DND-41 (cell line): Measurements from ENCODE around the gene UBL5.

Source experiments
- ATAC-seq: fragments of 200-7000 bp; cut with Tn5 transposase; 3 replicates; pipeline ENCODE4 v1.9.1; 2021; ENCODE audit warnings: low read depth; ENCODE audit not compliant: insufficient read depth
- DNase-seq: peaks from one replicate; pipeline ENCODE4 v3.0.0-alpha.2; 2020
- H2AFZ ChIP-seq: 2 replicates; pipeline ENCODE4 v1.6.0; 2012; ENCODE audit warnings: low read depth, low read length
- H3K27ac ChIP-seq: 2 replicates; pipeline ENCODE4 v1.5.1; 2012; ENCODE audit warnings: low read length, inconsistent platforms
- H3K27me3 ChIP-seq: fragments of 200-600 bp; sonication (generic); 2 replicates; pipeline ENCODE4 v1.6.0; 2012; ENCODE audit warnings: low read length, mild to moderate bottlenecking, inconsistent platforms; ENCODE audit not compliant: insufficient read depth, poor library complexity
- H3K36me3 ChIP-seq: 2 replicates; pipeline ENCODE4 v1.5.1; 2012; ENCODE audit warnings: low read length, inconsistent platforms; ENCODE audit not compliant: insufficient read depth
- H3K4me1 ChIP-seq: 2 replicates; pipeline ENCODE4 v1.5.1; 2012; ENCODE audit warnings: mild to moderate bottlenecking, low read length; ENCODE audit not compliant: insufficient read depth
- H3K4me2 ChIP-seq: 2 replicates; pipeline ENCODE4 v1.6.0; 2012; ENCODE audit warnings: mild to moderate bottlenecking, moderate library complexity, low read length, inconsistent platforms; ENCODE audit not compliant: insufficient read depth
- H3K4me3 ChIP-seq, 2 experiments: fragments of 200-600 bp in 1 of 2; shearing (Covaris generic) in 1 of 2; 2 replicates each; pipeline ENCODE4 v1.5.1; 2012 to 2016; ENCODE audit warnings: inconsistent platforms in 2 of 2, low read length in 2 of 2, mild to moderate bottlenecking in 2 of 2, low read depth in 1 of 2, moderate library complexity in 1 of 2
- H3K79me2 ChIP-seq: 2 replicates; pipeline ENCODE4 v1.6.0; 2012; ENCODE audit warnings: low read length, inconsistent platforms; ENCODE audit not compliant: insufficient read depth
- H3K9ac ChIP-seq: 2 replicates; pipeline ENCODE4 v1.6.0; 2012; ENCODE audit warnings: low read depth, mild to moderate bottlenecking, inconsistent platforms, low read length, moderate library complexity
- H3K9me3 ChIP-seq: 2 replicates; pipeline ENCODE4 v1.5.1; 2012; ENCODE audit warnings: low read length, moderate library complexity, mild to moderate bottlenecking, inconsistent platforms; ENCODE audit not compliant: insufficient read depth, severe bottlenecking
- H4K20me1 ChIP-seq: 2 replicates; pipeline ENCODE4 v1.6.0; 2012; ENCODE audit warnings: low read length; ENCODE audit not compliant: insufficient read depth
- EZH2 ChIP-seq: IDR thresholded peaks from 3 replicates; pipeline ENCODE4 v1.6.1; 2012; ENCODE audit warnings: borderline replicate concordance, low read depth, mild to moderate bottlenecking, moderate library complexity, low read length, inconsistent platforms; ENCODE audit not compliant: severe bottlenecking
- TF ChIP-seq, protein P1 (sequence below): IDR thresholded peaks from 2 replicates; pipeline ENCODE4 v1.5.1; 2012; ENCODE audit warnings: borderline replicate concordance, low read length, moderate library complexity, mild to moderate bottlenecking; ENCODE audit not compliant: poor library complexity, severe bottlenecking; ENCODE audit errors: extremely low read depth

Gene UBL5

DNA sequence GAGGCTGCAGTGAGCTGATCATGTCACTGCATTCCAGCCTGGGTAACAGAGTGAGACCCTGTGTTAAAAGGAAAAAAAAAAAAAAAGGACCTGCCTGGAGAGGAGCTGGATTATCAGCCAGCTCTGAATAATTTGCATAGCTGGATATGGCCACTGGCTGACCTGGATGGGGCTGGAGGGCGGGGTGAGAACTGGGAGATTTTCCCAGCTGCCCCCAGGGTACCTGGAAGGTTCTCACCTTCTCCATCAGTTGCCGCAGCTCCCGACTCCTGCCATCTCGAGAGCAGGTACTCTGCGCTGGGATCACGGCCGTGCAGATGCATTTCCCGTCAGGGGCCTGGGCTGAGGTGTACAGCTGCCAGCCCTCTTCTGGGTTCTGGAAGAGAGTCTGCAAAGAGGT lies 32.7 kb downstream of the UBL5 start:
- no peak overlapping the region for H3K27ac ChIP-seq

DNA sequence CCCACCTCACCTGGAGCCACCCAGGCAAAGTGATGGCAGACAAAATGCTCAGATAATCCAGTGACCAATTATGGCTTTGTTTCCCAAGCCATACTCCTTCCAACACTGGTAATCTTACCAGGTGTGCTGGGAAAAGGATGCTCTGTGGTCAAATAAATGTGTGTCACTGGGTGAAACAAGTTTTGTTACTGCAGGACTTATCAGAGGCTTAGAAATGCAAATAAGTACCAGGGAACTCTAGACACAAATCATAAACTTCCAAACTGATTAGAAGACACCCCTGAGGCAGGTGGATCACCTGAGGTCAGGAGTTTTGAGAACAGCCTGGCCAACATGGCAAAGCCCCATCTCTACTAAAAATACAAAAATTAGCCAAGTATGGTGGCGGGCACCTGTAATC lies 33.8 kb downstream of the UBL5 start:
- no peak overlapping the region for H3K4me3 ChIP-seq
- H3K4me2 ChIP-seq: no peak overlapping the region
- no peak for TF ChIP-seq EZH2
- TF ChIP-seq, protein P1, sequence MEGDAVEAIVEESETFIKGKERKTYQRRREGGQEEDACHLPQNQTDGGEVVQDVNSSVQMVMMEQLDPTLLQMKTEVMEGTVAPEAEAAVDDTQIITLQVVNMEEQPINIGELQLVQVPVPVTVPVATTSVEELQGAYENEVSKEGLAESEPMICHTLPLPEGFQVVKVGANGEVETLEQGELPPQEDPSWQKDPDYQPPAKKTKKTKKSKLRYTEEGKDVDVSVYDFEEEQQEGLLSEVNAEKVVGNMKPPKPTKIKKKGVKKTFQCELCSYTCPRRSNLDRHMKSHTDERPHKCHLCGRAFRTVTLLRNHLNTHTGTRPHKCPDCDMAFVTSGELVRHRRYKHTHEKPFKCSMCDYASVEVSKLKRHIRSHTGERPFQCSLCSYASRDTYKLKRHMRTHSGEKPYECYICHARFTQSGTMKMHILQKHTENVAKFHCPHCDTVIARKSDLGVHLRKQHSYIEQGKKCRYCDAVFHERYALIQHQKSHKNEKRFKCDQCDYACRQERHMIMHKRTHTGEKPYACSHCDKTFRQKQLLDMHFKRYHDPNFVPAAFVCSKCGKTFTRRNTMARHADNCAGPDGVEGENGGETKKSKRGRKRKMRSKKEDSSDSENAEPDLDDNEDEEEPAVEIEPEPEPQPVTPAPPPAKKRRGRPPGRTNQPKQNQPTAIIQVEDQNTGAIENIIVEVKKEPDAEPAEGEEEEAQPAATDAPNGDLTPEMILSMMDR: no peak
- no peaks in the 10 kb centered on the region for H3K27me3 ChIP-seq
- H3K9me3 ChIP-seq: no peaks in the 10 kb centered on the region
- no peak for ATAC-seq
- no peak overlapping the region for H3K9ac ChIP-seq
- no peak overlapping the region for H2AFZ ChIP-seq
- DNase-seq: no peak
- H3K79me2 ChIP-seq: no peaks in the 10 kb centered on the region
- H3K4me1 ChIP-seq: peaks cover 28% of the 10 kb centered on the region
- no peaks in the 10 kb centered on the region for H3K36me3 ChIP-seq
- no peak overlapping the region for H3K27ac ChIP-seq
- no peaks in the 10 kb centered on the region for H4K20me1 ChIP-seq

More for the DNA sequence above, 32.7 kb downstream of the UBL5 start:
- Histone ChIP-seq H3K79me2 (no peaks in the 10 kb centered on the region), H4K20me1 (no peaks in the 10 kb centered on the region), H3K9me3 (no peaks in the 10 kb centered on the region), H3K9ac (no peak overlapping the region), H3K36me3 (no peaks in the 10 kb centered on the region), H3K27me3 (no peaks in the 10 kb centered on the region), H3K4me3 (no peak overlapping the region), H3K4me2 (no peak overlapping the region), H2AFZ (no peak overlapping the region), H3K4me1 (peaks cover 21% of the 10 kb centered on the region)
- ATAC-seq (no peak), DNase-seq (no peak)
- TF ChIP-seq, protein P1: no peak
- no peak for TF ChIP-seq EZH2

DNA sequence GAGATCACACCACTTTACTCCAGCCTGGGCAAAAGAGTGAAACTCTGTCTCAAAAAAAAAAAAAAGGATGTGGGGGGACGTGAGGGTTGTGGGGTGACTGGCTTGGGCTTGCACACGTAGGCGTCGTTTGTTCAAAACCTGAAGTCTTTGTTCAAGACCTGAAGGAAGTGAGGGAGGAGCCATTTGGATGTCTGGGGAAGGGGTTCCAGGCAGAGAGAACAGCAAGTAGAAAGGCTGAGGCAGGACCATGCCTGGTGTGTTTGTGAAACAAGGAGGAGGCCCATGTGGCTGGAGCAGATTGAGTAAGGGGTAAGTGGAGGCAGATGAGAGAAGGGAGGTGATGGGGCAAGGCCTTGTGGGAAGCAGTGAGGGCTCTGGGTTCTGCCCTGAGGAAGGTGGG lies 35.2 kb downstream of the UBL5 start:
- Histone ChIP-seq H3K9ac (no peak overlapping the region), H3K79me2 (no peaks in the 10 kb centered on the region), H3K27me3 (no peaks in the 10 kb centered on the region), H2AFZ (no peak overlapping the region), H3K4me2 (no peak overlapping the region), H3K27ac (no peak overlapping the region), H3K4me1 (peaks cover 18% of the 10 kb centered on the region), H4K20me1 (no peaks in the 10 kb centered on the region), H3K4me3 (no peak overlapping the region), H3K36me3 (no peaks in the 10 kb centered on the region), H3K9me3 (no peaks in the 10 kb centered on the region)
- DNase-seq (no peak), ATAC-seq (no peak)
- no peak for TF ChIP-seq EZH2
- TF ChIP-seq, protein P1: no peak

DNA sequence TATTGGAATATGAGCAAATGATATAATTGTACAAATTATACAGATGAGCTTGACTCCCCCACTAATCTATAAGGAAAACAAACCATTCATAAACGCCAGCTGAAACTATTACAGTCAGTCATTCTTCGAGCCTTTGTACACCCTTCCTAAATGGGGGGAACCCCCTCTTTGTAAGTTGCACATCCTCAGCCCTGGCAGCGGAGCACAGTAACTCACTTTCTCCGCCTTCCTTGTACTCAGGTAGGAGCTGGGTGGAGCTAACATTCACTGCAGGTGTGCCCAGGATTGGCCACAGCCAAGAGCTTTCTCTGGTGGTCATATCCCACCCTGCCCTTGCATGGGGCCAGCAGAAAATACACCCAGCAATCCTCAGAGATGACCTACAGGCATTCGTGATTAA lies 36.0 kb downstream of the UBL5 start:
- peaks cover 10% of the 10 kb centered on the region for H3K4me1 ChIP-seq
- no peak overlapping the region for H3K27ac ChIP-seq
- TF ChIP-seq, protein P1: no peak
- TF ChIP-seq EZH2: no peak
- no peaks in the 10 kb centered on the region for H4K20me1 ChIP-seq
- H2AFZ ChIP-seq: no peak overlapping the region
- H3K79me2 ChIP-seq: no peaks in the 10 kb centered on the region
- no peaks in the 10 kb centered on the region for H3K36me3 ChIP-seq
- H3K9ac ChIP-seq: no peak overlapping the region
- DNase-seq (no peak), ATAC-seq (no peak)
- H3K9me3 ChIP-seq: no peaks in the 10 kb centered on the region
- no peak overlapping the region for H3K4me3 ChIP-seq
- H3K27me3 ChIP-seq: no peaks in the 10 kb centered on the region
- H3K4me2 ChIP-seq: no peak overlapping the region
